Central memory CD8-positive, alpha-beta T cell (primary cell): ENCODE results near the gene FGD3.
A peak's percentile ranks its signal among the peaks of the same experiment; 100 is the strongest.

ENCODE experiments used
- ATAC-seq: fragments of 150-1000 bp; cut with Tn5 transposase; replicated peaks from 2 replicates; pipeline ENCODE4 v1.10.0; 2022; ENCODE audit warnings: mild to moderate bottlenecking, moderate FRiP score, moderate number of reproducible peaks; ENCODE audit not compliant: poor library complexity, severe bottlenecking; ENCODE audit errors: extremely low read depth
- DNase-seq, 2 donors: peaks; one replicate each; pipeline ENCODE4 v3.0.0; 2021; ENCODE audit warnings: low spot score in 2 of 2
- H3K27ac Mint-ChIP-seq: one replicate; pipeline ENCODE4 v1.8.0; 2022; ENCODE audit warnings: low read depth, mild to moderate bottlenecking, moderate library complexity, mixed read lengths
- H3K27me3 Mint-ChIP-seq: one replicate; pipeline ENCODE4 v1.8.0; 2022; ENCODE audit warnings: mixed read lengths
- H3K36me3 Mint-ChIP-seq: one replicate; pipeline ENCODE4 v1.8.0; 2022; ENCODE audit warnings: mild to moderate bottlenecking, moderate library complexity, mixed read lengths; ENCODE audit not compliant: insufficient read depth
- H3K4me1 Mint-ChIP-seq: one replicate; pipeline ENCODE4 v1.8.0; 2022; ENCODE audit warnings: mixed read lengths
- H3K4me3 Mint-ChIP-seq: one replicate; pipeline ENCODE4 v1.8.0; 2022; ENCODE audit warnings: mild to moderate bottlenecking, moderate library complexity, mixed read lengths
- H3K9me3 Mint-ChIP-seq: one replicate; pipeline ENCODE4 v1.8.0; 2022; ENCODE audit warnings: mixed read lengths

FGD3 gene

DNA sequence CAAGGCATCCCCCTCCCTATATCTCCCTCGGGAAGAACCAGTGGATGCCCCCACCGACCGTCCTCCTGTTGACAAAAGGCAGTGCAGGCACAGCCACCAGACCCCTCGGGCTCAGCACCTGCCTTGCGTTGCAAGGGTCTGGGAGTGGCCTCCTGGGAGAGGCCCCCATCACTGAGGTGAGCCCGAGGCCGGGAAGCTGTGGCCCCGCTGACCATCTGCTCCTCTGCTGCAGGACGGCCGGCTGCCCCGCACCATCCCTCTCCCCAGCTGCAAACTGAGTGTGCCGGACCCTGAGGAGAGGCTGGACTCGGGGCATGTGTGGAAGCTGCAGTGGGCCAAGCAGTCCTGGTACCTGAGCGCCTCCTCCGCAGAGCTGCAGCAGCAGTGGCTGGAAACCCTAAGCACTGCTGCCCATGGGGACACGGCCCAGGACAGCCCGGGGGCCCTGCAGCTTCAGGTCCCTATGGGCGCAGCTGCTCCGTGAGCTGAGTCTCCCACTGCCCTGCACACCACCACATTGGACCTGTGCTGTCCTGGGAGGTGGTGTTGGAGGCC, 87.9 kb downstream of the FGD3 start:
- Mint-ChIP-seq H3K9me3 (no peaks in the 10 kb centered on the region), H3K36me3 (peaks cover 40% of the 10 kb centered on the region), H3K4me3 (no peak overlapping the region), H3K27ac (no peak overlapping the region), H3K4me1 (peaks cover 34% of the 10 kb centered on the region), H3K27me3 (no peaks in the 10 kb centered on the region)
- DNase-seq: no peak
- ATAC-seq: no peak

DNA sequence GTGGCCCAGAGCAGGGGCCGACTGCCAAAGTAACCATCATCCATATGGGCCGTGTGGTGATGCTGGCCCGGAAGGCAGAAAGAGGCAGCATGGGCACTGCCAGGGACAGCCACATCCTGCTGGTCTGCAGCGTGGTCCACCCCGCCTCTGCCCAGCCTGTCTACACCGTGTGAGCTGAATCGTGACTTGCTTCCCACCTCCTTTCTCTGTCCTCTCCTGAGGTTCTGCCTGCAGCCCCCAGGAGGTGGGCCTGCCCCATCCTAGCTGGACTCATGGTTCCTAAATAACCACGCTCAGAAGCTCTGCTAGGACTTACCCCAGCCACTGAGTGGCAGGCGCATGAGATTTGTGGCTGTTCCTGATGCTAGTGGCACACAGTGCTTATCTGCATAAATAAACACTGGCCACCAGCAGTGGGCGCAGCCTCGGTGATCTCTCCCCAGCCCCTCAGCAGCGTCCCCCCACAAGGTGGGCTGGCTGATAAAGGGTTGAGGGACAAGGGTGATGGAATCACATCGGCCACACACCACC, 88.6 kb downstream of the FGD3 start:
- ATAC-seq (no peak), DNase-seq (no peak)
- Mint-ChIP-seq H3K36me3 (peaks cover 38% of the 10 kb centered on the region), H3K4me1 (peaks cover 29% of the 10 kb centered on the region), H3K9me3 (no peaks in the 10 kb centered on the region), H3K4me3 (no peak overlapping the region), H3K27ac (peak overlapping the region; percentile 80), H3K27me3 (no peaks in the 10 kb centered on the region)

GRCh38 chr9:93036887-93037475, 89.7 kb downstream of the FGD3 start:
- peak overlapping the region; percentile 80 for H3K27ac Mint-ChIP-seq
- H3K27me3 Mint-ChIP-seq: no peaks in the 10 kb centered on the region
- H3K4me1 Mint-ChIP-seq: peaks cover 28% of the 10 kb centered on the region
- peaks cover 42% of the 10 kb centered on the region for H3K36me3 Mint-ChIP-seq
- H3K9me3 Mint-ChIP-seq: no peaks in the 10 kb centered on the region
- ATAC-seq (no peak), DNase-seq (no peak)
- no peak overlapping the region for H3K4me3 Mint-ChIP-seq

DNA sequence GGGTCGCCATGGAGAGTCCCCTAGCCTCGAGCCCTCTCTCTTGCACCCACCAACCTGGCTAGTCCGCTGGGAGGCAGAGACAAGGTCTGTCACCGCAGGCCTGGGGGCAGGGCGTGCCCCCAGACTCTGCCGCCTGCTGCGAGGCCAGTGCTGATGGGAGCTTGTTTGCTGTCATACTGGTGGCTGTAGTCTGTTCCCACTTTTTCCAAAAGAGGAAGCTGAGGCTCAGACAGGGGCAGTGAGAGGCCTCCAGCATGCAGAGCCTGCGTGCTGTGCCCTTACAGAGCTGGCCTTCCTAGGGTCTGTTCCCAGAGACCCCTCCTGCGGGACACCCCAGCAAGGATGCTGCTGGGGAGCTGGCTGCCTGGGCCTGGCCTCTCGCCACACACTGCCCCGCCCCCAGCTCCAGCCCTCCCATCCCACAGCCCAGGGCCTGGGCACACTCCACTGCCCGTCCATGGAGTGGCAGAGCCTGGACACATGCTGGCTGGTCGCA, 90.2 kb downstream of the FGD3 start:
- peaks cover 26% of the 10 kb centered on the region for H3K4me1 Mint-ChIP-seq
- H3K27me3 Mint-ChIP-seq: no peaks in the 10 kb centered on the region
- H3K27ac Mint-ChIP-seq: peak overlapping the region; percentile 55
- ATAC-seq (no peak), DNase-seq (no peak)
- no peaks in the 10 kb centered on the region for H3K9me3 Mint-ChIP-seq
- H3K4me3 Mint-ChIP-seq: no peak overlapping the region
- peaks cover 39% of the 10 kb centered on the region for H3K36me3 Mint-ChIP-seq

GRCh38 chr9:93038918-93039317, 91.6 kb downstream of the FGD3 start:
- H3K4me1 Mint-ChIP-seq: peaks cover 33% of the 10 kb centered on the region

DNA sequence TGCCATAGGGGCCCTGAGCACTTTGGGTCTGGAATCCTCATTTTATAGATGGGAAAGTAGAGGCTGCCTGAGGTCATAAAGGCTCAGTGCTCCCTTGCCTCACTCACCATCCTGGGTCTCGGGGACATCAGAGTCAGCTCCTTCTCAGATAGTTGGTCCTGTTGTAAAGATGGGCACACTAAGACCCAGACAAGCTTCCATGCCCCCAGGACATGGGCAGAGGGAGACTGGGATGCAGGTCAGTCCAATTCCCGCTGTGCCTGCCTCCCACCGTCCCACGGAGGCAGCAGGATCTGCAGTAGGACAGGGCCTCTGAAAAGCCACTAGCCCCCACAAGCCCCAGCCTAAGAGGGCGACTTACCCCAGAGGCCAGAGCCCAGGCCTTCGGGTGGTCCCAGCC, 92.1 kb downstream of the FGD3 start:
- DNase-seq: no peak
- no peaks in the 10 kb centered on the region for H3K9me3 Mint-ChIP-seq
- no peak for ATAC-seq
- peaks cover 28% of the 10 kb centered on the region for H3K36me3 Mint-ChIP-seq
- H3K27ac Mint-ChIP-seq: peak overlapping the region; percentile 6
- peaks cover 33% of the 10 kb centered on the region for H3K4me1 Mint-ChIP-seq
- no peak overlapping the region for H3K4me3 Mint-ChIP-seq
- H3K27me3 Mint-ChIP-seq: no peaks in the 10 kb centered on the region

More at GRCh38 chr9:93038918-93039317, 91.6 kb downstream of the FGD3 start:
- DNase-seq (no peak), ATAC-seq (no peak)
- Mint-ChIP-seq H3K9me3 (no peaks in the 10 kb centered on the region), H3K27me3 (no peaks in the 10 kb centered on the region), H3K27ac (peak overlapping the region; percentile 6), H3K4me3 (no peak overlapping the region), H3K36me3 (peaks cover 30% of the 10 kb centered on the region)

DNA sequence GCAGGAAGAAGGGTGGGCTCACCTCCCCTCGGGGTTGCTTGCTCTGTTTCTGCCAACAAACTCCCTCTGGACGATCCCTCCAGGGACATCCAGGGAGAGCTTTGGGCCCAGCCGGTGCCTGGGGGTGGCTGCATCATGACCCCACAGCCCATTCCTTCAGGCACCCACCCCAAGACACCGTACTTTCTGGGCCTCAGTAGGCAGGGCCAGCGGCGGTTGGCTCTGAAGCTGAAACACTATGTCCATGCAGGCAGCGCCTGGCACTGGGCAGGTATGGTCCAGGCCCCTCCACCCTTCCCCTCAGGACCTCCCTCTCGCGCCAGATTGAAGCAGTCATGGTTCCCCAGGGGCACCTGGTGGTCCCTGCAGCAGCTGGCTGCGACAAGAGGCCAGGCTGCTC, 92.7 kb downstream of the FGD3 start:
- DNase-seq: no peak
- no peaks in the 10 kb centered on the region for H3K27me3 Mint-ChIP-seq
- H3K27ac Mint-ChIP-seq: peak overlapping the region; percentile 29
- no peak overlapping the region for H3K4me3 Mint-ChIP-seq
- H3K36me3 Mint-ChIP-seq: peaks cover 27% of the 10 kb centered on the region
- H3K9me3 Mint-ChIP-seq: no peaks in the 10 kb centered on the region
- peaks cover 33% of the 10 kb centered on the region for H3K4me1 Mint-ChIP-seq
- ATAC-seq: no peak

DNA sequence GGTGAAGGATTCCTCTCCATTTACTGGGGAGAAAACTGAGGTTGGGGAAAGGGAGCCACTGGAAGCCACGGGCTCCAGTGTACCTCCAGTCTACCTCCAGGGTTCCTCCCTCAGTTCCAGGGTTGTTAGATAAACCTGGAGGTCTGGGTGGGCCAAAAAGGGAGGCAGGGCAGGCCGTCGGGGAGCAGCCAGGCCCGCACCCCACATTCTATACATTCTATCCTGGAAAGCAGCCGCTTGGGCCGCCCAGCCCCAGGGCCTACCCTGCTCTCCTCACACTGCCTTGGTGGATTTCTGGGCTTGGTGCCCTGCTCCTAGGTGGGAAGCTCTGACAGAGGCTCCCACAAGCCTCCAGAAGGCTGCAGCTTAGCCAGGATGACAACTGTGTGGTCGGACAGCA, 93.1 kb downstream of the FGD3 start:
- DNase-seq (no peak), ATAC-seq (no peak)
- H3K27ac Mint-ChIP-seq: peak overlapping the region; percentile 29
- peaks cover 33% of the 10 kb centered on the region for H3K4me1 Mint-ChIP-seq
- no peaks in the 10 kb centered on the region for H3K9me3 Mint-ChIP-seq
- H3K27me3 Mint-ChIP-seq: no peaks in the 10 kb centered on the region
- H3K4me3 Mint-ChIP-seq: no peak overlapping the region
- peaks cover 26% of the 10 kb centered on the region for H3K36me3 Mint-ChIP-seq

DNA sequence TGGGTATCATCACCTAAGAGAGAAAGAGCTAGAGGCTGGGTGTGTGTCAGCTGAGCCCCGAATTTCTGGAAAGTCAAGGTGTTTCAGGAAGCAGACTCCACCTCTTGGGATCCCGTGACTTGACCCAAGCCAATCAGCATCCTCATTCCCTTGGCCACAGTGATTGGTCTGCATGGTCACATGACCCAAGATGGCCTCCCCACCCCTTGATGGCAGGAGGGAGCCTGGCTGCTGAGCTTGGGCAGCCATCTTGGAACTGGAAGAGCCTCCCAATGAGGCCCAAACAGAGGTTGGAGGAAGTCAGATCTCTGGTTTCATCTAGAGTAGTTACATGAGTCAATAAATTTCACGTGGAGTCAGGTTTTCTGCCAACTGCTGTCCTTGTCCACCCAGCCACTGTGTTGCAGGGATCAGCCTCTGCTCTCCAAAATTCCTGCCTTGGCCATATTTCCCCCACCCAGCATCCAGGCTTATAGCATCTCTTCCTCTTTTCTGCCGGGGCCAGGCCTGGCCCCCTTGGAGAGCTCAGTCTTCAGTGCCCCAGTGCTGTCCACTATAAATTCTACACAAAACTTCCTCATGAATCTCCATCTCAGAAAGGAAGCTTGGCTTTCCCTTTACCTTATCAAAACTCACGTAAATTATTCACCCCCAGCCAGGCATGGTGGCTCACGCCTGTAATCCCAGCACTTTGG, 93.9 kb downstream of the FGD3 start:
- DNase-seq (no peak), ATAC-seq (no peak)
- Mint-ChIP-seq H3K36me3 (peaks cover 24% of the 10 kb centered on the region), H3K4me1 (peaks cover 33% of the 10 kb centered on the region), H3K27me3 (no peaks in the 10 kb centered on the region), H3K27ac (peak overlapping the region; percentile 29), H3K9me3 (no peaks in the 10 kb centered on the region), H3K4me3 (no peak overlapping the region)

DNA sequence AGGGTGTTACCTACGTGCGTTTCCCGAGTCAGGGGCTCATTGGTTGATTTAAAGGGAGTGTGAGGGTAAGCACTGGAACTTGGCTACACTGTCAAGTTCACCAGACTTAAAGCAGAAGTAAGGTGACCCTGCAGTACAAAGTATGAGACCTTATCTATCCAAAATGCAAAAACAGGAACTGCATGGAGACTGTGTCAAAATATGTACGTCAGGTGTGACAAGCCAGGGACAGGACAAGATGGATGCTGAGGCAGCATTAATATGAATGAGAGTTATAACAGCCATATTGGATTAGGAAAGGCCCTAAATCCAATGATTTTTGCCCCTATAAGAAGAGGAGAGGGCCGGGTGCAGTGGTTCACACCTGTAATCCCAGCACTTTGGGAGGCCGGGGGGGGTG, 95.8 kb downstream of the FGD3 start:
- H3K27ac Mint-ChIP-seq: peak overlapping the region; percentile 77
- ATAC-seq (peak; percentile 32), DNase-seq (no peak)
- no peaks in the 10 kb centered on the region for H3K9me3 Mint-ChIP-seq
- H3K4me3 Mint-ChIP-seq: no peak overlapping the region
- no peaks in the 10 kb centered on the region for H3K27me3 Mint-ChIP-seq
- H3K36me3 Mint-ChIP-seq: peaks cover 25% of the 10 kb centered on the region
- H3K4me1 Mint-ChIP-seq: peaks cover 29% of the 10 kb centered on the region

DNA sequence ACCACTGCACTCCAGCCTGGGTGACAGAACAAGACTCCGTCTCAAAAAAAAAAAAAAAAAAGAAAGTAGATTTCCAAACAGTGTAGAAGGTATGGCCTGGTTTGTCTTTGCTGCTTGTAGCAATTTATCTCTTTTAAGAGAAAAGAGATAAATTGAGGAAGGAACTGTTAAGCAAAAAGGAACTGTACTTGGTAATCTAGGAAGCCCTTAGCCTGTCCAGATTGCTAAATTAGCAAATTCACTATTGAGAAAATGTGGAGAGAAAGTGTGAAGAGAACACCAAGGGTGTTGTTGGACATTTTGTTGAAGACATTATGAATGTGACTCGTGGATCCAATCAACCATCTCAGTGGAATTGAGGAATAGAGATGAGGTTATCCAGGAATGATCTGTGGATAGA, 98.2 kb downstream of the FGD3 start:
- Mint-ChIP-seq H3K27ac (no peak overlapping the region), H3K4me3 (no peak overlapping the region), H3K9me3 (no peaks in the 10 kb centered on the region), H3K4me1 (peaks cover 31% of the 10 kb centered on the region), H3K27me3 (no peaks in the 10 kb centered on the region), H3K36me3 (peaks cover 20% of the 10 kb centered on the region)
- ATAC-seq (no peak), DNase-seq (no peak)

DNA sequence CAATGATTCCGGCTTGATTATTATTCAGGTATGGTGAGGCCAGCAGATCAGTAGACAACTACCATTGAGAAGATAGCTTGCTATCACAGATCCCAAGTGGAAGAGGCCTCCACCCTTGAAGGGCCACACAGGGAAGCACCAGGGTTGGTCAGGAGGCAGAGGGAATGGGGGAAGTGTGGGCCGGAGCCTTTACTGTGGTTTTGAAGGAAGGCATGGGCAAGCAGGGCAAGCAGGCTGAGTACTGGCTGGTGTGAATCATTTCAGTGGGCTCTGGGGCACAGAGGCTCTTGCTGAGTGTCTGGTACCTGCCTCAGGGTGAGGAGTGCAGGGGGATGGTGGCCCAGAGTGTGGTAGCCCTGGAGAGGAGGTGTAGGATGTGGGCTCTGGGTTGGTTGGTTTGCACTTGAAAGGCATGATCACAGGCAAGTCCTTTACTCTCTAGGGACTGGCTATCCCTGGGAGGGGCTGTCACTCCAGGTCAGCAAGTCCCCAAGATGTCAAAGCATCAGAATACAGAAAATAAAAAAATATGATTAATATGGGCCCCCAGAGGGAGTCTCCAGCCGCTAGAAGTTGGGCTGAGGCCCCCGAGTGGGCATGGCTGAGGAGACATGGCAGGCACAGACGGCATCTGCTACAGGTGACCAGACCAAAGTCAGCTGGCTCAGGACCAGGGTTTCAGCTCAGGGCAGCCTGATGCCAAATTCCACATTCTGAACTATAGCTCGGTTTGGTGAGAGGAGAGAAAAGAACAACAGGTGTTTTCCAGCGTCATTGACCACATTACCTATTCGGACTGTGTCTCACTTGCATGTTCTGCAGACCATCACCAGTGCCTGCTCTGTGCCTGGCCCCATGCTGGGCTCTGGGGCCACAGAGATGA, 101.5 kb downstream of the FGD3 start:
- Mint-ChIP-seq H3K9me3 (no peaks in the 10 kb centered on the region), H3K36me3 (peaks cover 14% of the 10 kb centered on the region), H3K27me3 (no peaks in the 10 kb centered on the region), H3K27ac (peak overlapping the region; percentile 35), H3K4me3 (no peak overlapping the region), H3K4me1 (peaks cover 25% of the 10 kb centered on the region)
- DNase-seq (no peak), ATAC-seq (no peak)
